ENCODE measurements around the gene SCLY. TPM values are rescaled to one million over a fixed set of nuclear protein-coding genes. Genes with fewer than 3 reads are reported as not detected.
"Not testable (repeated sequence)": the region's sequence is repeated elsewhere in the genome, so short reads cannot be mapped to it uniquely, and the experiment has no call there.

The SCLY gene
- polyA plus RNA-seq, 1 experiment = 7.7 TPM

DNA sequence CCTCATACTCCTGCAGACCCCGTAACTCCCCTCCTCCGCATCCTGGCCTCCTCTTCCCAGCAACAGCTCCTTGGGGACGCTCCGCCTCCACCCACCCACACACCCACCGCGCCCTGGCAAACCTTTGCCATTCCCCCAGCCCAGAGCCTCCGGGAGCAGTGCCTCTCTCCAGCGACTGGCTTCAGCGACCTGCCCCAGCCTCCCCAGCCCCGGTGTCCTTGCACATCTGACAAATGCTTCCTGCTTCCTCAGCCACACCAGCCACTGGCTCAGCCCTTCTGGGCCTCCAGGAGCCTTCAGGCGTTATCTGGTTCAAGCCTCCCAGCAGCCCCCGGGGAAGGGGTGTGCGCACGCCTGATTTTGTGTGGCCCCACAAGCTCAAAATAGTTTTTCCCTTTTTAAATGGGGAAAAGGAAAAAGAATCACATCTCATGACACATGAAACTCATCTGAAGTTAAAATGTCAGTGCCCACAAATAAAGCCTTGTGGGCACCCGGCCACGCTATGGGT is 53.6 kb downstream of the SCLY start:
- ChIA-PET CTCF (interaction anchor here (1.1 kb wide), 1 partner anchor 8 kb away, joined by 3 read pairs; no protein-coding TSS in a partner anchor), POLR2A (no interaction called here)
- Histone ChIP-seq H3K27me3 (ENCODE audit: control insufficient read depth, insufficient read depth, low read length) (no peaks in the 10 kb centered on the region), H3K4me3 (ENCODE audit: low read depth, low read length) (no peak overlapping the region), H3K36me3 (ENCODE audit: control insufficient read depth, insufficient read depth, low read length) (no peaks in the 10 kb centered on the region)
- DNase-seq (ENCODE audit: low read depth) = no peak
- TF ChIP-seq, protein P1, sequence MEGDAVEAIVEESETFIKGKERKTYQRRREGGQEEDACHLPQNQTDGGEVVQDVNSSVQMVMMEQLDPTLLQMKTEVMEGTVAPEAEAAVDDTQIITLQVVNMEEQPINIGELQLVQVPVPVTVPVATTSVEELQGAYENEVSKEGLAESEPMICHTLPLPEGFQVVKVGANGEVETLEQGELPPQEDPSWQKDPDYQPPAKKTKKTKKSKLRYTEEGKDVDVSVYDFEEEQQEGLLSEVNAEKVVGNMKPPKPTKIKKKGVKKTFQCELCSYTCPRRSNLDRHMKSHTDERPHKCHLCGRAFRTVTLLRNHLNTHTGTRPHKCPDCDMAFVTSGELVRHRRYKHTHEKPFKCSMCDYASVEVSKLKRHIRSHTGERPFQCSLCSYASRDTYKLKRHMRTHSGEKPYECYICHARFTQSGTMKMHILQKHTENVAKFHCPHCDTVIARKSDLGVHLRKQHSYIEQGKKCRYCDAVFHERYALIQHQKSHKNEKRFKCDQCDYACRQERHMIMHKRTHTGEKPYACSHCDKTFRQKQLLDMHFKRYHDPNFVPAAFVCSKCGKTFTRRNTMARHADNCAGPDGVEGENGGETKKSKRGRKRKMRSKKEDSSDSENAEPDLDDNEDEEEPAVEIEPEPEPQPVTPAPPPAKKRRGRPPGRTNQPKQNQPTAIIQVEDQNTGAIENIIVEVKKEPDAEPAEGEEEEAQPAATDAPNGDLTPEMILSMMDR (IDR thresholded peaks at IDR 0.05; ENCODE audit: insufficient read depth, low read depth, low read length) = no peak

DNA sequence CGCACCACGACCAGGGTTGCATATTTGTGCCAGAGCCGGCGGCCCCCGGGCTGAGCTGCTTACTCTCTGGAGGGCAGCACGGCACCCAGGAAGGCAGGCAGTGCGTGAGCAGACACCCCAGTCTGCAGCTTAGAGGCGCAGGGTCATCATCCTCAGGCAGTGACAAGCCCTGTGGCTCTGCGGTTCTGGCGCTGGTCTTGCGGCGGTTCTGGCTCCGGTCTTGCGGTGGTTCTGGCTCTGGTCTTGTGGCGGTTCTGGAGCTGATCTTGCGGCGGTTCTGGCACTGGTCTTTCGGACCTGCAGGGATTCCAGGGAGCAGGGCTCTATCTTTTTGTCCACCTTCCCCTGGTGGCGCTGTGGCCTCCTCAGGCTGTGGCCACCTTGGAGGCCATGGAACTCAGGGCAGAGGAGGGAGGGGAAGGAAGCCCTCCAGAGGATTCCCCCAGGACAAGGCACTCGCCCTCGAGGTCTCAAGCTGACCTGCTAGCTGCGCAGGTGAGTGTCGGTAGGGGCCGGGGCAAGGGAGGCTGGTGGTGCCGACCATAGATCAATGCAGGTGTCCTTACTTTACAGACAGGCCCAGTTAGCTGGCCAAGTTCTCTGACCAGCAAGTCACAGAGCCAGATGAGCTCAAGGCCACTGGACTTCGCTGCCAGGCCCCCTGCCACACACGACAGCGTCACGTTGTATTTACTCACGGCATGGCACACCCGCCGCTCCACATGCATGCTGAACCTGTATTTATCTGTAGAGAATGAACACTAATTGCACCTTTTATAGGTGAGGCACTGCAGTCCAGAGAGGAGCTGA is 54.3 kb downstream of the SCLY start:
- TF ChIP-seq, protein P1 (IDR thresholded peaks at IDR 0.05; ENCODE audit: insufficient read depth, low read depth, low read length) = no peak
- Histone ChIP-seq H3K4me3 (ENCODE audit: low read depth, low read length) (no peak overlapping the region), H3K27me3 (ENCODE audit: control insufficient read depth, insufficient read depth, low read length) (peaks cover 2% of the 10 kb centered on the region; the same call in 1 of the 2 replicates), H3K36me3 (ENCODE audit: control insufficient read depth, insufficient read depth, low read length) (no peaks in the 10 kb centered on the region)
- ChIA-PET POLR2A (no interaction called here), CTCF (interaction anchor here (1.1 kb wide), 1 partner anchor 9 kb away, joined by 3 read pairs; no protein-coding TSS in a partner anchor)
- no peak for DNase-seq (ENCODE audit: low read depth)

DNA sequence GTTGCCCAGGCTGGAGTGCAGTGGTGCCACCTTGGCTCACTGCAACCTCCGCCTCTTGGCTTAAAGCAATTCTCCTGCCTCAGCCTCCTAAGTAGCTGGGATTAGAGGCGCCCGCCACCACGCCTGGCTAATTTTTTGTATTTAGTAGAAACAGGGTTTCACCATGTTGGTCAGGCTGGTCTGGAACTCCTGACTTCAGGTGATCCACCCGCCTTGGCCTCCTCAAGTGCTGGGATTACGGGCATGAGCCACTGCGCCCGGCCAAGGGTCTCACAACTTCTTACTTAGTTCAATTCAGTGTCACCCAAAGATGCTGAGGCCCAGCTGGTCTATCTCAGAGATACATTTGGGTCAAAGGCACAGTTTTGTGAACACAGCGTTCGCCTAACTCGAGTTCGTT is 54.9 kb downstream of the SCLY start:
- CTCF ChIA-PET; DNase-seq (ENCODE audit: low read depth); H3K4me3 ChIP-seq (ENCODE audit: low read depth, low read length); H3K36me3 ChIP-seq (ENCODE audit: control insufficient read depth, insufficient read depth, low read length); POLR2A ChIA-PET; H3K27me3 ChIP-seq (ENCODE audit: control insufficient read depth, insufficient read depth, low read length): not testable (repeated sequence)

DNA sequence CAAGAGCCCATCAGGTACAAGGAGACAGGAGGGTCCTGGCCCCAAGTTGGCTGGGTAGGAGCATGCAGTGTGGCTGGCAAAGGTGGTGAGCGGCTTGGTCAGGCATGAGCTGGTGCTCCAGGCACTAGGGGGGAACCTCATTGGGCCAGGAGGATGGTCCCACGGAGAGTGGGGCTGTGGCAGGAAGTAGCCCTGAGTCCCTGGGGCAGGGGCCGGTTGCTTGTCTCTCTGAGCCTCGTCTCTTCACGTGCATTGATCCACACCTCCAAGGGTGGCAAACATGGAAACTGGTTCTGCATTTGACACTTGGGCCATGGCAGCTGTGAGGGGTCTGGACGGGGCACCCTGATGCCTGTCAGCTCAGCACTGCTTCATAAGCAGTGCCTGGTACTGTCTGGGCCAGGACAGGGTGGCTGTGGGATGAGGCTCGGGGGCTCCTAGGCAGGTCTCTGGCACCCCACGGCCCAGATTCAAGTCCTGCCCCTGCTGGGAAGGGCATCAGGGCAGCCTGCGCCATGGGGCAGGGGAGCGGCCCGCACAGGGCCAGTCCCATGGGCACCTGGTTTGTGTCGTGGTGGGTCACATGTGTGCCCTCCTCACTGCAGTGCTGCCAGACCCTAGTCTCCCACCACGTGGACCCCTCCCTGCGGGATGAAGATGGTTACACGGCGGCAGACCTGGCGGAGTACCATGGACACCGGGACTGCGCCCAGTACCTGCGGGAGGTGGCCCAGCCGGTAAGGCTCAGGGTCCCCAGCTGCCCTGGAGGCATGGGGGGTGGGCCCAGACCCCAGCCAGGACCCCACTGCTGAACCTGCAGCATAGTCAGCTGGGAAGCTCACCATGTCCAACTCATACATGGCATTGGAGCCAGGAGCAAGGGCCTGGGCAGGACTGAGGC is 55.7 kb downstream of the SCLY start:
- no peak for DNase-seq (ENCODE audit: low read depth)
- H3K4me3 ChIP-seq (ENCODE audit: low read depth, low read length) = no peak overlapping the region
- ChIA-PET POLR2A (no interaction called here), CTCF (no interaction called here)
- H3K36me3 ChIP-seq (ENCODE audit: control insufficient read depth, insufficient read depth, low read length) = no peaks in the 10 kb centered on the region
- TF ChIP-seq, protein P1 (IDR thresholded peaks at IDR 0.05; ENCODE audit: insufficient read depth, low read depth, low read length) = no peak
- peaks cover 4% of the 10 kb centered on the region for H3K27me3 ChIP-seq (ENCODE audit: control insufficient read depth, insufficient read depth, low read length)

DNA sequence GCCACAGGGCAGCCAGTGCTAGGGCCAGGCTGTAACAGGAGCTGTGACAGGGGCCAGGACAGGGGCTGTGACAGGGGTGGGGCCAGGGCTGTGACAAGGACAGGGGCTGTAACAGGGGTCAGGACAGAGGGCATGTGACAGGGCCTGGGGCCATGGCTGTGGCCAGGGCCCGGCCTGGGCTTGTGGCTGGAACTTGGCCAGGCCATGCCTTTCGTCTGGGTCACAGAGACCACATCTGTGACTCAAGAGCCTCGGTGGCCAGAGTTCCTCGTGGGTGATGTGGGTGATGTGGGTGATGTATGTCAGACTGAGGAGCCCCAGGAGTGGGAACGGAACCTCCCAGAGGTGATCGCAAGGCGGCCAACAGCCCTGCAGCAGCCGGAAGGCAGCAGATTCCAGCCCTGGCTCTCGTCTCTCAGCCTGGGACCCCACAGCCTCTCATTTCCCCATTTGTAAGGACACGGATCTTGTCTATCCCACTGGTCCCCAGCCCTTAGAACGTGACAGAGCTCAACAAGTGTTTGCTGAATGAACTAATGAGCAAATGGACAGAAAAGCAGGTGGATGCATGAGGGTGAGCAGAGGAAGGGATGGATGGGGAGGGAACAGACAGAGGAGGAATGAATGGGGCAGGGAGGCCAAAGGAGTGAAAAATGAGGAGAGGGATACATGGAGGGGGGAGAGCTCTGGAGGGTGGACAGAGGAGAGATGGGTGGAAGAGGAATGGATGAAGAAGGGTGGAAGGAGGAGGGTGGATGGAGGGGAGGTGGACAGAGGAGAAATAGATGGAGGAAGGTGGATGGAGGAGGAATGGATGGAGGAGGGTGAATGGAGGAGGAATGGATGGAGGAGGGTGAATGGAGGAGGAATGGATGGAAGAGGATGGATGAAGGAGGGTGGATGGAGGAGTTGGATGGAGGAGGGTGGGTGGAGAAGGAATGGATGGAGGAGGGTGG is 56.7 kb downstream of the SCLY start:
- TF ChIP-seq, protein P1 (IDR thresholded peaks at IDR 0.05; ENCODE audit: insufficient read depth, low read depth, low read length) = no peak
- Histone ChIP-seq H3K4me3 (ENCODE audit: low read depth, low read length) (no peak overlapping the region), H3K36me3 (ENCODE audit: control insufficient read depth, insufficient read depth, low read length) (no peaks in the 10 kb centered on the region), H3K27me3 (ENCODE audit: control insufficient read depth, insufficient read depth, low read length) (peaks cover 4% of the 10 kb centered on the region)
- no peak for DNase-seq (ENCODE audit: low read depth)
- ChIA-PET CTCF (no interaction called here), POLR2A (no interaction called here)
